H9 (cell line): ENCODE results near the gene OGFRL1. TPM values are rescaled to one million over a fixed set of nuclear protein-coding genes. Genes with fewer than 3 reads are reported as not detected.

Source experiments
- DNase-seq: peaks from one replicate; pipeline ENCODE4 v3.0.0-alpha.2; 2017
- H2AFZ ChIP-seq: one replicate; pipeline ENCODE4 v1.6.1; 2013; ENCODE audit warnings: mild to moderate bottlenecking, low read length, control low read depth, moderate library complexity
- H2AK5ac ChIP-seq: 2 replicates; pipeline ENCODE4 v1.6.1; 2013; ENCODE audit warnings: low read length, control low read depth, mixed read lengths; ENCODE audit not compliant: insufficient read length
- H2BK120ac ChIP-seq: one replicate; pipeline ENCODE4 v1.6.1; 2013; ENCODE audit warnings: low read depth, mild to moderate bottlenecking, low read length, control low read depth, inconsistent platforms; ENCODE audit not compliant: poor library complexity, severe bottlenecking
- H2BK12ac ChIP-seq: 2 replicates; pipeline ENCODE4 v1.6.1; 2013; ENCODE audit warnings: low read length, control low read depth, mixed read lengths, low read depth; ENCODE audit not compliant: insufficient read length
- H2BK15ac ChIP-seq: 2 replicates; pipeline ENCODE4 v1.6.1; 2013; ENCODE audit warnings: low read depth, low read length, control low read depth
- H2BK20ac ChIP-seq: one replicate; pipeline ENCODE4 v1.6.1; 2013; ENCODE audit warnings: low read depth, mild to moderate bottlenecking, low read length, control low read depth, inconsistent platforms; ENCODE audit not compliant: poor library complexity, severe bottlenecking
- H2BK5ac ChIP-seq: 2 replicates; pipeline ENCODE4 v1.6.1; 2013; ENCODE audit warnings: low read length, control low read depth, mixed read lengths; ENCODE audit not compliant: insufficient read length
- H3K14ac ChIP-seq: 2 replicates; pipeline ENCODE4 v1.6.1; 2013; ENCODE audit warnings: low read length, control low read depth; ENCODE audit not compliant: insufficient read depth
- H3K18ac ChIP-seq: 2 replicates; pipeline ENCODE4 v1.6.1; 2013; ENCODE audit warnings: low read depth, mild to moderate bottlenecking, mixed read lengths, low read length, control low read depth; ENCODE audit not compliant: insufficient read length
- H3K23ac ChIP-seq: 2 replicates; pipeline ENCODE4 v1.6.1; 2013; ENCODE audit warnings: low read length, control low read depth, mixed read lengths, low read depth; ENCODE audit not compliant: insufficient read length
- H3K23me2 ChIP-seq: 2 replicates; pipeline ENCODE4 v1.6.1; 2013; ENCODE audit warnings: low read depth, mild to moderate bottlenecking, mixed read lengths, low read length, control low read depth; ENCODE audit not compliant: insufficient read length, poor library complexity, severe bottlenecking
- H3K27ac ChIP-seq: 2 replicates; pipeline ENCODE4 v1.5.1; 2013; ENCODE audit warnings: low read length, control low read depth, mixed read lengths, low read depth; ENCODE audit not compliant: insufficient read length
- H3K27me3 ChIP-seq: 2 replicates; pipeline ENCODE4 v1.6.1; 2013; ENCODE audit warnings: low read length, control low read depth, inconsistent platforms; ENCODE audit not compliant: insufficient read depth
- H3K4ac ChIP-seq: 2 replicates; pipeline ENCODE4 v1.6.1; 2013; ENCODE audit warnings: low read depth, mild to moderate bottlenecking, control low read depth, inconsistent platforms, low read length, moderate library complexity
- H3K4me1 ChIP-seq: 2 replicates; pipeline ENCODE4 v1.6.1; 2013; ENCODE audit warnings: low read length, control low read depth, inconsistent platforms; ENCODE audit not compliant: insufficient read depth
- H3K4me2 ChIP-seq: 2 replicates; pipeline ENCODE4 v1.6.1; 2013; ENCODE audit warnings: low read length, control low read depth, mixed read lengths; ENCODE audit not compliant: insufficient read length, insufficient read depth
- H3K56ac ChIP-seq: 2 replicates; pipeline ENCODE4 v1.6.1; 2013; ENCODE audit warnings: low read depth, mild to moderate bottlenecking, mixed read lengths, low read length, control low read depth; ENCODE audit not compliant: insufficient read length
- H3K79me1 ChIP-seq: 2 replicates; pipeline ENCODE4 v1.6.1; 2013; ENCODE audit warnings: low read depth, mild to moderate bottlenecking, moderate library complexity, low read length, control low read depth, inconsistent platforms; ENCODE audit not compliant: insufficient read depth, poor library complexity, severe bottlenecking
- H3K79me2 ChIP-seq: 2 replicates; pipeline ENCODE4 v1.6.1; 2013; ENCODE audit warnings: low read length, control low read depth, inconsistent platforms; ENCODE audit not compliant: insufficient read depth
- H3K9ac ChIP-seq: 2 replicates; pipeline ENCODE4 v1.6.1; 2013; ENCODE audit warnings: low read length, control low read depth, mixed read lengths; ENCODE audit not compliant: insufficient read length; ENCODE audit errors: extremely low read depth
- H3K9me3 ChIP-seq: one replicate; pipeline ENCODE4 v1.6.1; 2013; ENCODE audit warnings: low read depth, low read length, inconsistent platforms; ENCODE audit not compliant: control insufficient read depth
- H3T11ph ChIP-seq: one replicate; pipeline ENCODE4 v1.6.1; 2013; ENCODE audit warnings: mild to moderate bottlenecking, low read length, control low read depth, inconsistent platforms
- H4K20me1 ChIP-seq: one replicate; pipeline ENCODE4 v1.6.1; 2013; ENCODE audit not compliant: control insufficient read depth, insufficient read length, insufficient read depth
- H4K5ac ChIP-seq: 2 replicates; pipeline ENCODE4 v1.6.1; 2013; ENCODE audit warnings: low read depth, mild to moderate bottlenecking, mixed read lengths, low read length, control low read depth; ENCODE audit not compliant: insufficient read length
- H4K8ac ChIP-seq: replicated peaks from 2 replicates; pipeline ENCODE4 v1.6.1; 2013; ENCODE audit warnings: low read length, control low read depth, mixed read lengths, low read depth; ENCODE audit not compliant: insufficient read length
- H4K91ac ChIP-seq: 2 replicates; pipeline ENCODE4 v1.6.1; 2013; ENCODE audit warnings: low read depth, mild to moderate bottlenecking, moderate library complexity, mixed read lengths, low read length, control low read depth; ENCODE audit not compliant: insufficient read length
- H3K27ac Mint-ChIP-seq, 3 experiments: 2 replicates in 2 of 3; 3 replicates in 1 of 3; pipeline ENCODE4 v1.8.0; 2020 to 2021; ENCODE audit warnings: mixed read lengths in 3 of 3, mild to moderate bottlenecking in 1 of 3, moderate library complexity in 1 of 3
- H3K27me3 Mint-ChIP-seq: 2 replicates; pipeline ENCODE4 v1.8.0; 2021; ENCODE audit warnings: low read depth, mild to moderate bottlenecking, moderate library complexity, mixed read lengths
- H3K36me3 Mint-ChIP-seq, 3 experiments: 2 replicates in 2 of 3; 3 replicates in 1 of 3; pipeline ENCODE4 v1.8.0; 2020 to 2021; ENCODE audit warnings: low read depth in 3 of 3, mixed read lengths in 3 of 3; ENCODE audit not compliant: insufficient read depth in 1 of 3
- H3K4me1 Mint-ChIP-seq, 2 experiments: 2 replicates each; pipeline ENCODE4 v1.8.0; 2020; ENCODE audit warnings: mixed read lengths in 2 of 2
- H3K4me3 Mint-ChIP-seq, 2 experiments: 2 replicates in 1 of 2; 3 replicates in 1 of 2; pipeline ENCODE4 v1.8.0; 2020 to 2021; ENCODE audit warnings: mild to moderate bottlenecking in 2 of 2, mixed read lengths in 2 of 2, moderate library complexity in 1 of 2
- H3K9me3 Mint-ChIP-seq, 2 experiments: 2 replicates in 1 of 2; 3 replicates in 1 of 2; pipeline ENCODE4 v1.8.0; 2020; ENCODE audit warnings: mild to moderate bottlenecking in 2 of 2, mixed read lengths in 2 of 2, moderate library complexity in 1 of 2
- CTCF ChIP-seq: fragments of 200-600 bp; sonication (generic); conservative IDR thresholded peaks from 3 replicates; pipeline ENCODE4 v1.8.0; 2021; ENCODE audit warnings: antibody characterized with exemption, mild to moderate bottlenecking
- WGBS: extraction: QIAGEN DNeasy Blood & Tissue Kit; methylation state at CpG from one replicate; pipeline ENCODE4 v1.1.7; 2013; ENCODE audit warnings: missing lambda C conversion rate, low lambda C conversion rate, mixed read lengths; ENCODE audit not compliant: insufficient read length; ENCODE audit errors: extremely low coverage; 5-methylcytosine and 5-hydroxymethylcytosine counted together
- total RNA-seq: library from RNA; stranded (reverse); gene quantifications from 2 replicates; pipeline ENCODE4 v1.2.1, GENCODE V29; 2021

OGFRL1 gene
- total RNA-seq, 1 experiment from 2014 or later = 2.8 TPM

- Histone ChIP-seq H3K79me2 (no peaks in the 10 kb centered on the region), H2AFZ (no peak overlapping the region), H2BK20ac (no peak overlapping the region), H3K79me1 (no peaks in the 10 kb centered on the region), H4K5ac (no peak overlapping the region), H3K4me2 (no peak overlapping the region), H2BK5ac (no peak overlapping the region), H3K27ac (no peak overlapping the region), H3K4me1 (peaks cover 4% of the 10 kb centered on the region; the same call in 1 of the 2 replicates), H2BK12ac (no peak overlapping the region), H2AK5ac (no peak overlapping the region), H3K23ac (no peak overlapping the region), H4K20me1 (no peaks in the 10 kb centered on the region), H3K14ac (no peak overlapping the region), H4K8ac (no peak overlapping the region), H4K91ac (no peak overlapping the region), H3K18ac (no peak overlapping the region), H3K9me3 (no peaks in the 10 kb centered on the region), H3K4ac (no peak overlapping the region), H2BK15ac (no peak overlapping the region), H3K9ac (no peak overlapping the region), H2BK120ac (no peak overlapping the region), H3K23me2 (no peaks in the 10 kb centered on the region), H3K56ac (no peak overlapping the region), H3K27me3 (no peaks in the 10 kb centered on the region), H3T11ph (no peak overlapping the region)
- WGBS = no CpG with 5 or more reads among the region's 5 CpGs
- H3K4me1 Mint-ChIP-seq = peaks cover 15 to 22% of the 10 kb centered on the region in 2 experiments
- H3K4me3 Mint-ChIP-seq = no peak overlapping the region
- H3K27ac Mint-ChIP-seq = peak overlapping the region in 1 of 3 experiments; percentile 1; a peak in 1 of 7 replicates
- DNase-seq = no peak
- peaks cover 0 to 6% (median 0%) of the 10 kb centered on the region in 3 experiments; a peak in 2 of 7 replicates for H3K36me3 Mint-ChIP-seq
- TF ChIP-seq CTCF = no peak
- H3K27me3 Mint-ChIP-seq = no peaks in the 10 kb centered on the region
- H3K9me3 Mint-ChIP-seq = peaks cover 0 to 6% of the 10 kb centered on the region in 2 experiments; a peak in 2 of 5 replicates
Observed at GRCh38 chr6:71252960-71253359, 35.7 kb upstream of the OGFRL1 start.
